ENCODE results near the gene SETD7.

- TF ChIP-seq CTCF (IDR thresholded peaks at IDR 0.05) (peak in 2 of 4 donors; percentile 21 to 25), POLR2A (IDR thresholded peaks at IDR 0.05) (no peak)
Measured at GRCh38 chr4:139556724-139557555, 921 bp upstream of the SETD7 start.
